Measurements from ENCODE around the gene TTLL10.

DNA sequence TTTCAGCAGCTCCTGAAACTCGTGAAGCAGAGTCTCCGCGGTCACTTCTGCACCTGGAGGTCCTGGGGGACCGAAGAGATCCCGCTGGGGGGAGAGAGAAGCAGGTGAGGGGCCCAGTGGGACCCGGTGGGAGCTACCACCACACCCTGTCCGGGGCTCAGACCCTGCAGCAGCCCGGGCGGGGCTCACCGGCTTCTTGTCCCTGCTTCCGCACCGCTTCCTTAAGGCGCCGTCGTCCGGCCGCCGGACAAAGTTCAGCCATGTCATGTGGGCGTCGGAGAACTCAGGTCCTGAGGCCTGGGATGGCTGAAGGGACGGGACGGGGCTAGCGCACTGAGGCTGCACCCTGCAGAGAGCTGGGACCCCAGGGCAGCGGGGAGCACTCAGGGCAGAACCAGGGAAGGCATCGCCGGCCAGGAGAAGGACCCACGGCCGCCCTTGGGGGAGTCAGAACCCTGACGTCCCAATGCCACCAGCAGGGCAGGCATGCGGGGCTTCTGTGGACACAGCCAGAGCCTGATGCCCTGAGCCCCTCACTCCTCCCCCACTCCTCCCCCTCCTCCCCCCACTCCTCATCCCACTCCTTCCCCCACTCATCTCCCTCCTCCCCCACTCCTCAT lies 70.6 kb downstream of the TTLL10 start:
- no peak for TF ChIP-seq POLR2A (IDR thresholded peaks at IDR 0.05; ENCODE audit: low read depth, low read length)
- no peak for TF ChIP-seq POLR2AphosphoS5 (IDR thresholded peaks at IDR 0.05; ENCODE audit: low read depth, low read length)
- no peak for TF ChIP-seq TAF1 (IDR thresholded peaks at IDR 0.05; ENCODE audit: borderline replicate concordance, low read depth, low read length)
